OCI-LY1 (cell line): ENCODE data around the gene TFPI.

Experiments used
- H2AFZ ChIP-seq: fragments of 200-600 bp; sonication (generic), shearing (Covaris generic); 2 replicates; pipeline ENCODE4 v1.6.0; 2014; ENCODE audit warnings: antibody characterized with exemption, mild to moderate bottlenecking, low read length
- H3F3A ChIP-seq: fragments of 200-600 bp; sonication (generic), shearing (Covaris generic); 2 replicates; pipeline ENCODE4 v1.6.0; 2014; ENCODE audit warnings: mild to moderate bottlenecking, antibody characterized with exemption, low read length, moderate library complexity; ENCODE audit not compliant: insufficient read depth
- H3K27ac ChIP-seq: fragments of 200-600 bp; sonication (generic); 2 replicates; pipeline ENCODE4 v1.5.1; 2014; ENCODE audit warnings: low read length, mixed run types, mild to moderate bottlenecking, low read depth; ENCODE audit not compliant: poor library complexity, severe bottlenecking
- H3K27me3 ChIP-seq: fragments of 200-600 bp; sonication (generic); 2 replicates; pipeline ENCODE4 v1.6.0; 2014; ENCODE audit warnings: antibody characterized with exemption, mild to moderate bottlenecking, low read length, moderate library complexity; ENCODE audit not compliant: insufficient read depth
- H3K36me3 ChIP-seq: fragments of 200-600 bp; sonication (generic); 2 replicates; pipeline ENCODE4 v1.6.1; 2014; ENCODE audit warnings: mild to moderate bottlenecking, antibody characterized with exemption, low read length, moderate library complexity, mixed read lengths; ENCODE audit not compliant: insufficient read depth
- H3K4me1 ChIP-seq: fragments of 200-600 bp; sonication (generic); 2 replicates; pipeline ENCODE4 v1.5.1; 2014; ENCODE audit warnings: mild to moderate bottlenecking, low read length, moderate library complexity; ENCODE audit not compliant: insufficient read depth, severe bottlenecking
- H3K4me2 ChIP-seq: fragments of 200-600 bp; sonication (generic), shearing (Covaris generic); 2 replicates; pipeline ENCODE4 v1.6.1; 2014; ENCODE audit warnings: low read length
- H3K4me3 ChIP-seq: fragments of 200-600 bp; sonication (generic); 2 replicates; pipeline ENCODE4 v1.5.1; 2014; ENCODE audit warnings: low read length, low read depth, mild to moderate bottlenecking, mixed read lengths; ENCODE audit not compliant: poor library complexity, severe bottlenecking
- H3K79me2 ChIP-seq: fragments of 200-600 bp; shearing (Covaris generic); 2 replicates; pipeline ENCODE4 v1.6.1; 2016; ENCODE audit warnings: mixed run types, low read length, mixed read lengths; ENCODE audit not compliant: insufficient read depth
- H3K9ac ChIP-seq: fragments of 200-600 bp; sonication (generic), shearing (Covaris generic); 2 replicates; pipeline ENCODE4 v1.6.1; 2014; ENCODE audit warnings: mild to moderate bottlenecking, low read length, mixed read lengths
- H3K9me2 ChIP-seq: fragments of 200-600 bp; sonication (generic), shearing (Covaris generic); 2 replicates; pipeline ENCODE4 v1.6.1; 2014; ENCODE audit warnings: low read depth, mild to moderate bottlenecking, low read length, mixed read lengths
- H3K9me3 ChIP-seq: fragments of 200-600 bp; shearing (Covaris generic); 2 replicates; pipeline ENCODE4 v1.6.1; 2014; ENCODE audit warnings: low read length, mixed read lengths
- H4K20me1 ChIP-seq: fragments of 200-600 bp; sonication (generic), shearing (Covaris generic); 2 replicates; pipeline ENCODE4 v1.6.0; 2016; ENCODE audit warnings: mild to moderate bottlenecking, low read length; ENCODE audit not compliant: insufficient read depth
- CTCF ChIP-seq: fragments of 200-600 bp; sonication (generic), shearing (Covaris generic); IDR thresholded peaks from 2 replicates; pipeline ENCODE4 v1.5.1; 2017; ENCODE audit warnings: mild to moderate bottlenecking, antibody characterized with exemption, low read length, moderate library complexity, mixed read lengths
- EZH2 ChIP-seq: fragments of 200-600 bp; sonication (generic), shearing (Covaris generic); IDR thresholded peaks from 2 replicates; pipeline ENCODE4 v1.8.0; 2017; ENCODE audit warnings: borderline replicate concordance, mixed run types, mild to moderate bottlenecking, antibody characterized with exemption, low read length, moderate library complexity, mixed read lengths

TFPI gene

GRCh38 chr2:187415449-187415848 is 138.8 kb downstream of the TFPI start:
- Histone ChIP-seq H4K20me1 (no peaks in the 10 kb centered on the region), H3K4me1 (no peaks in the 10 kb centered on the region), H3K9ac (no peak overlapping the region), H3K79me2 (no peaks in the 10 kb centered on the region), H2AFZ (no peak overlapping the region), H3K9me3 (no peaks in the 10 kb centered on the region), H3K36me3 (no peaks in the 10 kb centered on the region), H3K9me2 (no peaks in the 10 kb centered on the region), H3K27ac (no peak overlapping the region), H3K4me3 (no peak overlapping the region), H3F3A (no peaks in the 10 kb centered on the region), H3K4me2 (no peak overlapping the region), H3K27me3 (no peaks in the 10 kb centered on the region)
- no peak for TF ChIP-seq CTCF
- TF ChIP-seq EZH2 = no peak
